Fibroblast of gingiva (primary cell): ENCODE results near the gene TRIM9.

Source experiments
- DNase-seq: peaks from one replicate; pipeline ENCODE4 v3.0.0-alpha.2; 2011; ENCODE audit warnings: low read depth

Gene TRIM9

DNA sequence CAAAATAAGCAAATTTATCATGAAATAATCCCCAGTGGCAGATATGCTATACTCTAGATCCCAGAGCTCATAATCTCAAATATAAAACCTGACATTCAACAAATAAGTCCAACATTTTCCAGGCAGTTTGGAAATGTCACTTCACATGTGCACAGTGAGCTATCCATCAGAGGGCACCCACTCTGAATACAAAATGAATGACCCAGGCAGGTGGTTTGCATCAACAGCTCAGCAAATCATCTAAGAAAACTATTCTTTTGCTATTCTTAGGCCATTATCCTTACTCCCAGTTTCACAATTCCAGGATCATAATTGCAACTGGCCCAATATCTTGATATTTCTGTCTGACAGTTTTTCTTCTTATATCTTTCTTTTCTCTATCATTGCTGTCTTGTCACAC, 38.5 kb downstream of the TRIM9 start:
- no peak for DNase-seq

DNA sequence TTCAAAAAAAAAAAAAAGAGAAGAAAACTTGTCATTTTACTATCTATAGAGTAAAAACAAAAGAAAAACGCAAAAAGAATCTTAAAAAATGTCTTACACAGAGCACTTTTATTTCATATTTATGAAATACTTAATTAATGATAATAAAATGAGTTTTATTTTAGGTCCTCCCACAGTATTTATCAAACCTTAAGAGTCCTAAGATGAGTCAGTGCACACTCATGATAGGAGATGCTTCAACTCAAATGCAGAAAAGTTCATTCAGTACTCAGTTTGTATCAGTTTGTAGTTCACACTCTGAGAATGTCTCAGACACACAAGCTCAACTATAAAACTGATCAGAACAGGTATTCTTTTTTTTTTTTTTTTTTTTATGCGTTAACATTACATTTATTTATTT, 41.7 kb downstream of the TRIM9 start:
- no peak for DNase-seq

DNA sequence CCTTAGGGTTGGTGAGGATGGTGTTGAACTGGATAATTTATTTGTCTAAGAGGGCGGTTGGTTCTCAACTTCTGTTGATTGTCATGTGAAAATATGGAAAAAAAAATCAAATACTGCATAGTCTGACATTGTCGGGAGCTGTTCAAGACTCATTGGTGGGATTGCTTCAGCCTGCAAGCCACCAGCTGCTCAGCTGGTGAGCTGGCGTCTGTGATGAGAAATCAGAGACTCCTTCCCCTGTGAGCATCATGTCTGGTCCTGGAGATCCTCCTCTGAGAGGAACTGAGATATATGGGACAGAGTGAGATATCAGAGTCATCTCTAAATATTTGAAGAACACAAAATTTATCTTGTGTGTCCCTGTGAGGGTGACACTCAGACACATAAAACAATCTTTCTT, 49.9 kb downstream of the TRIM9 start:
- DNase-seq, result no peak

- DNase-seq, result no peak
Observed at GRCh38 chr14:51041883-51042282, 53.0 kb downstream of the TRIM9 start.

GRCh38 chr14:51041108-51041531, 53.8 kb downstream of the TRIM9 start:
- no peak for DNase-seq

GRCh38 chr14:51039252-51039651, 55.7 kb downstream of the TRIM9 start:
- no peak for DNase-seq

GRCh38 chr14:51035611-51036192, 59.2 kb downstream of the TRIM9 start:
- peak; percentile 9 for DNase-seq

- peak; percentile 72 for DNase-seq
Observed at GRCh38 chr14:51028851-51029754, 65.8 kb downstream of the TRIM9 start.

DNA sequence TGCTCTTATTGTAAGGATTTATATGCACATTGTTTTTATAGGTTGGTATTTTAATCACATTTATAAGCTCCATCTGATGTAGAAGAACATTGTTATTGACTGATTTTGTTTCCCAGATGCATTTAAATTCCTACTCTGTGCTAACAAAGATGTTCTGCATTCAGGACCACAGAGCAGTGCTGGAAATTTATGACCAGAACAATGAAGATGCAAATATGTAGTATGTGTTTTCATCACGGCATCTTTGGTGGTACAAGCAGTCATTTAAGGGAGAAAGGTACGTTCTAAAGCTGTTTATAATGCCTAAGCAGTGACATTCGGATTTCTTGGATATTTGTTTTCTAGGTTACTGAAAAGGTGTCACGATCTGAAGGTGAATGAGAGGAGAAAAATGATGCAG, 66.5 kb downstream of the TRIM9 start:
- no peak for DNase-seq

DNA sequence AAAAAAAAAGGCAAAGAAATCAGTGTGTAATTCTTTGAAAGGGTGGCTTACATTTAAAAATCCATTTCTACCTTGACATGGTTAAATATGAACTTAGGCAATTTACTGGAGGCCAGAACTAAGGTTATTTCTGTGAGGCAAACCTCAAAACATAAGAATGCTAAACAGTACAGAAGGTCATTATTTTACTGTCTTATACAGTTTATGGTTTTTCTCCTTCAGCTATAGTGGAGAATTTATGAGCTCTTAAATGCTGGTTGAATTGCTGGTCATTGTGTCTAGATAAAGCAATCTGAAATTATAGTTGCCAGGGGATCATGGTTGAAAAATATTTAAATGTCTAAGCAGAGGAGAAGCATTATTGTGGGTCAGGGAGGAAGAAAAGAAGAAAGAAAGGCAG, 70.5 kb downstream of the TRIM9 start:
- no peak for DNase-seq

DNA sequence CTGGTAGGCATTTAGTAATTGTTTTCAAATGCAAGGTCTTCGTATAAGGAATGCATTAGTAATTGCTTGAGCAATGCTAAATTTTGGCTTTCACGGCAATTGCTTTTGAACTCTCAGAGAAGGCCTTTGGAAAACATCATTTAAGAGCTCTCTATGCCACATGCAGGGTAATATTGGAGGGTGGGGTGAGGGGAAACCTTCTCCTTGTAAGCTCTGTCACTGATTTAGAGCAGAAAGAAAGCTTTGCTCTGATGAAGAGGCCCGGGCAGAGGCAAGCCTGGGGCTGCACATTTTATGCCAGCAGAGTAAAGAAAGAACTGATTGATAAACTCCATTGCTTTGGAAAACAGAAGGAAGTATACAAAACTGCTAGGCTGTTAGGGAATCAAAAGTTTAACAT, 70.9 kb downstream of the TRIM9 start:
- DNase-seq, result peak; percentile 56

GRCh38 chr14:51022769-51023168, 72.1 kb downstream of the TRIM9 start:
- no peak for DNase-seq

DNA sequence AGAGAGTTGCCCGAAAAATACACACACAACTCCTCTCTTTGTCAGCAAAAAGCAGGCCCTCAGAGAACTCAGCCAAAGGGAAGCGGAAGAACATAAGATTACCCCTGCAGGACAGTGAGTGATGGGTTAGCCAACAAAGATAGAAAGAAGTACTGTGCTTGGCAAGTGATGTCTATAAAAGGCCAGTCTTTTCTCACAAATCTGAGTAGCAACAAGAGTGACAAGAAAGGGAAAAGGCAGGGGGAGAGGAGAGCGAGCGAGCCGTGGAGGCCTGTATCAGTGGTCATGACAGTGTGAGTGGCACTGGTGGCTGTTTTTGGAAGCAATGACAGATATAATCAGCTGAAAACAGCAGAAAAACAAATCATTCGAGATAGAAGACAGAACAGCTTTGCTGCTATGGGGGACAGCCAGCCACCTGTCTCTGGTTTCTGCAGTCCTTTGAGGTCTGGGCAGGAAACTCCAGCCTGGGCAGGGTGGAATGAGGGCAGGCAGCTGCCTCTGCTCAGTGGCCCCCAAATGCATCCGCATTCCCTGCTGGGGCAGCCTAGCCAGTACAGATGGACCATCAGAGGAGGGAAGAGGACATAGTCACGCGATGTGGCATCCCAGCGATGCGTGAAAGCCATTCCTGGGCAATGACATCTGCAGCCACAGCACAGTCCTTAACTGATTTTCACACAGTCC, 74.7 kb downstream of the TRIM9 start:
- DNase-seq, result peak; percentile 28

DNA sequence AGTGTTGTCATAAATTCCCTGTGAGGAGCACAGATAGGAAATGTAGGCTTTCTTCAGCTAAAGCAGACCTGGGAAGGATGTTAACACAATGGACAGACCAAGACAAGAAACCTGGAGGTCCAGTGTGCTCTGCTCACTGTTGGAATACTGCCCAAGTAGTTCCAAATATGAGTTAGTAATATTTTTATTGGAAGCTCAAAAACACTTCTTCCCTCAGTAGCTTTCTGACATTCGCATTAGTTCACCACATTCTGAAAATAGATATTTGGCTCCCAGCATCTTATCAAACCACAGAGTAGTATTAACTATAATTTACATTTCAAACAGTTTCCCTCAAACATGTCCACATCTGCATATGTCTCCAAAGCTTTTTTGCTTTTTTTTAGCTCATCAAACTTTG, 75.8 kb downstream of the TRIM9 start:
- DNase-seq, result no peak

GRCh38 chr14:51018521-51018920, 76.4 kb downstream of the TRIM9 start:
- DNase-seq, result peak; percentile 46

DNA sequence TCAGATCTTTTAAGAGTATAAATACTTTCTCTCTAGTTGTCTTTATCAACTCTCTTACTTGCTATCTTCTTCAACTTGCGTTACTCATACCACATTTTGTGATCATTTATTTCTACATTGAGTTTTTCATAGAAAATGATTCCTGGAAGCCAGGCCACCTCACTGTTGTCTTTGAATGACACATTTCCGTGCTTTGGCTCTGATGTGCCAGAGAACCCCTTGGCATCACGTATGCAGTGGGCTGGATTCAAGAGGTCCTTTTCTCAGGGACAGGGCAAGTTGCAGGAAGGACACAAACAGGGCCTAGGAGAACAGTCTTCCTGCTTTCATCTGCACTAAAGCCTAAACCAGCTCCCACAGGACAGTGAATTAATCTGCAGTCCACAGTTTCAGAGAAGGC, 80.3 kb downstream of the TRIM9 start:
- no peak for DNase-seq

GRCh38 chr14:51014086-51014485, 80.8 kb downstream of the TRIM9 start:
- DNase-seq, result peak; percentile 66

GRCh38 chr14:51012055-51012454, 82.8 kb downstream of the TRIM9 start:
- no peak for DNase-seq

DNA sequence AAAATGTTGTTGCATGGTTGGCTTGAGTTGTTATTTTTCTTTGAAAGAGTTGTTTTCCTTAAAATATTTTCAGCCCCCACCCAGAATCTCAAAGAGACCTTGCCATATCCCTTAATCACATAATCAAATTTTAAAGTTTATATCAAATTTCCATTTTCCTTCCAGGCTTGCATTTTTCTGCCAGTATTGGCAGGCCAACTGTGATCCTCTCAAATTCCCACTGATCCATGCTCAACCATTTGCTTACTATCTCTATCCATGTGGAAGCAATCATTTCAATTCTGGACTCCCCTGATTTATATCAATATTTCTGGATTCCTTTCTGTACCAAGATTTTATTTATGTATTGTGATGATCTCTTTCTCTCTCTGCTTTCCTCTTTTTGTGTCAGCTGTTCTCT, 86.5 kb downstream of the TRIM9 start:
- DNase-seq, result peak; percentile 66

GRCh38 chr14:51006781-51007211, 88.1 kb downstream of the TRIM9 start:
- peak; percentile 89 for DNase-seq

GRCh38 chr14:51006324-51006723, 88.6 kb downstream of the TRIM9 start:
- no peak for DNase-seq

DNA sequence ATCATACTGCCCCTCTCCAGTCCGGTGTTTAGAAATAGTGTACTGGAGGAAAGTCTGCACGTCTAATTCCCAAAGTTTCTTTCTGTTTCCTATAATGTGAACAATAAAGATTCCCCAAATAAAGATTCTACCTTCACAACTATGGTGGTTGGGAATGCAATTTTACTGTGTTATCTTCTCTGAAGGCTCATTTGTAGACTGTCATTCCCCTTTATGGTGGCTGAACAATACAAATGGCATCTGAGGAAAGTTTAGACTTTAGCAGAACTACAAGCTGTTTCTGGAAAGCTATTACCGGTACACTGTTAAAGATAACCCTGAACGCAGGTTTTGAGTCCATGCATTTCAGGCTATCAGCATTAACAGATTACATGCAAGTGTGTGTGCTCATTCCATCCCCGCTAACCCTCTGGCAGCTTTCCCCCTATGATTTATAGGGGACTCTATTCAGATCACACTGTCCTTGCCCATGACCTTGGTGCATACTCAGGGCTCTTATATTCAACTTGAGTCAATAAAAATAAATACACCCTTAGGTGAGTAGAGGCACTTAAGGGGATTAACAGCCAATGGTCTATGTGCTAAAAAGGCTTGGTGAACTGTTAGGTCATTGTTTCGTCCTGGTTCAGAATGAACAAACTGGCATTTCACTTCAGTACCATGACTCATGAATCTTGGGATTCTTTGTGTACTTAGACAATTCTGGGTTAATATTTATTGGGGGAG, 89.9 kb downstream of the TRIM9 start:
- DNase-seq, result peak; percentile 14
